GM23338 (cell line): ENCODE results near the gene PCCB. TPM values are rescaled to one million over a fixed set of nuclear protein-coding genes. Genes with fewer than 3 reads are reported as not detected.

ENCODE experiments used
- ETS1 ChIP-seq: IDR thresholded peaks from 2 replicates; pipeline ENCODE4 v1.6.1; 2016; ENCODE audit warnings: antibody characterized with exemption
- NANOG ChIP-seq: IDR thresholded peaks from 2 replicates; pipeline ENCODE4 v1.6.1; 2016; ENCODE audit warnings: antibody characterized with exemption, borderline replicate concordance
- STAT1 ChIP-seq: IDR thresholded peaks from one replicate; pipeline ENCODE4 v1.6.1; 2016; ENCODE audit warnings: antibody characterized with exemption; ENCODE audit not compliant: unreplicated experiment
- ZNF331 ChIP-seq: fragments of 250-450 bp; sonication (Bioruptor Pico); IDR thresholded peaks from 2 replicates; pipeline ENCODE4 v1.5.0; 2020; ENCODE audit warnings: low read depth, mild to moderate bottlenecking, moderate library complexity
- polyA plus RNA-seq: library from polyadenylated mRNA; unstranded; fragments of >200 nt; fragmentation: Nextera tagmentation; extraction: Ambion mirVana; gene quantifications from 2 replicates; pipeline ENCODE4 v1.2.1, GENCODE V29; 2016
- total RNA-seq: library from RNA; depleted of rRNA; stranded (reverse); fragments of >200 nt; shearing (Covaris generic); gene quantifications from 2 replicates; pipeline ENCODE4 v1.2.3, GENCODE V29; 2014
- TF ChIP-seq, protein P1 (sequence below): fragments of 250-450 bp; sonication (Bioruptor Pico); IDR thresholded peaks from 2 replicates; pipeline ENCODE4 v1.5.0; 2020; ENCODE audit warnings: mild to moderate bottlenecking, moderate library complexity
- TF ChIP-seq, protein P2 (sequence below): IDR thresholded peaks from one replicate; pipeline ENCODE4 v1.6.1; 2018; ENCODE audit warnings: antibody characterized with exemption; ENCODE audit not compliant: unreplicated experiment

PCCB gene
- total and polyA plus RNA-seq, 2 experiments from 2014 or later, result 42.7 to 76.8 TPM

- TF ChIP-seq, protein P1, sequence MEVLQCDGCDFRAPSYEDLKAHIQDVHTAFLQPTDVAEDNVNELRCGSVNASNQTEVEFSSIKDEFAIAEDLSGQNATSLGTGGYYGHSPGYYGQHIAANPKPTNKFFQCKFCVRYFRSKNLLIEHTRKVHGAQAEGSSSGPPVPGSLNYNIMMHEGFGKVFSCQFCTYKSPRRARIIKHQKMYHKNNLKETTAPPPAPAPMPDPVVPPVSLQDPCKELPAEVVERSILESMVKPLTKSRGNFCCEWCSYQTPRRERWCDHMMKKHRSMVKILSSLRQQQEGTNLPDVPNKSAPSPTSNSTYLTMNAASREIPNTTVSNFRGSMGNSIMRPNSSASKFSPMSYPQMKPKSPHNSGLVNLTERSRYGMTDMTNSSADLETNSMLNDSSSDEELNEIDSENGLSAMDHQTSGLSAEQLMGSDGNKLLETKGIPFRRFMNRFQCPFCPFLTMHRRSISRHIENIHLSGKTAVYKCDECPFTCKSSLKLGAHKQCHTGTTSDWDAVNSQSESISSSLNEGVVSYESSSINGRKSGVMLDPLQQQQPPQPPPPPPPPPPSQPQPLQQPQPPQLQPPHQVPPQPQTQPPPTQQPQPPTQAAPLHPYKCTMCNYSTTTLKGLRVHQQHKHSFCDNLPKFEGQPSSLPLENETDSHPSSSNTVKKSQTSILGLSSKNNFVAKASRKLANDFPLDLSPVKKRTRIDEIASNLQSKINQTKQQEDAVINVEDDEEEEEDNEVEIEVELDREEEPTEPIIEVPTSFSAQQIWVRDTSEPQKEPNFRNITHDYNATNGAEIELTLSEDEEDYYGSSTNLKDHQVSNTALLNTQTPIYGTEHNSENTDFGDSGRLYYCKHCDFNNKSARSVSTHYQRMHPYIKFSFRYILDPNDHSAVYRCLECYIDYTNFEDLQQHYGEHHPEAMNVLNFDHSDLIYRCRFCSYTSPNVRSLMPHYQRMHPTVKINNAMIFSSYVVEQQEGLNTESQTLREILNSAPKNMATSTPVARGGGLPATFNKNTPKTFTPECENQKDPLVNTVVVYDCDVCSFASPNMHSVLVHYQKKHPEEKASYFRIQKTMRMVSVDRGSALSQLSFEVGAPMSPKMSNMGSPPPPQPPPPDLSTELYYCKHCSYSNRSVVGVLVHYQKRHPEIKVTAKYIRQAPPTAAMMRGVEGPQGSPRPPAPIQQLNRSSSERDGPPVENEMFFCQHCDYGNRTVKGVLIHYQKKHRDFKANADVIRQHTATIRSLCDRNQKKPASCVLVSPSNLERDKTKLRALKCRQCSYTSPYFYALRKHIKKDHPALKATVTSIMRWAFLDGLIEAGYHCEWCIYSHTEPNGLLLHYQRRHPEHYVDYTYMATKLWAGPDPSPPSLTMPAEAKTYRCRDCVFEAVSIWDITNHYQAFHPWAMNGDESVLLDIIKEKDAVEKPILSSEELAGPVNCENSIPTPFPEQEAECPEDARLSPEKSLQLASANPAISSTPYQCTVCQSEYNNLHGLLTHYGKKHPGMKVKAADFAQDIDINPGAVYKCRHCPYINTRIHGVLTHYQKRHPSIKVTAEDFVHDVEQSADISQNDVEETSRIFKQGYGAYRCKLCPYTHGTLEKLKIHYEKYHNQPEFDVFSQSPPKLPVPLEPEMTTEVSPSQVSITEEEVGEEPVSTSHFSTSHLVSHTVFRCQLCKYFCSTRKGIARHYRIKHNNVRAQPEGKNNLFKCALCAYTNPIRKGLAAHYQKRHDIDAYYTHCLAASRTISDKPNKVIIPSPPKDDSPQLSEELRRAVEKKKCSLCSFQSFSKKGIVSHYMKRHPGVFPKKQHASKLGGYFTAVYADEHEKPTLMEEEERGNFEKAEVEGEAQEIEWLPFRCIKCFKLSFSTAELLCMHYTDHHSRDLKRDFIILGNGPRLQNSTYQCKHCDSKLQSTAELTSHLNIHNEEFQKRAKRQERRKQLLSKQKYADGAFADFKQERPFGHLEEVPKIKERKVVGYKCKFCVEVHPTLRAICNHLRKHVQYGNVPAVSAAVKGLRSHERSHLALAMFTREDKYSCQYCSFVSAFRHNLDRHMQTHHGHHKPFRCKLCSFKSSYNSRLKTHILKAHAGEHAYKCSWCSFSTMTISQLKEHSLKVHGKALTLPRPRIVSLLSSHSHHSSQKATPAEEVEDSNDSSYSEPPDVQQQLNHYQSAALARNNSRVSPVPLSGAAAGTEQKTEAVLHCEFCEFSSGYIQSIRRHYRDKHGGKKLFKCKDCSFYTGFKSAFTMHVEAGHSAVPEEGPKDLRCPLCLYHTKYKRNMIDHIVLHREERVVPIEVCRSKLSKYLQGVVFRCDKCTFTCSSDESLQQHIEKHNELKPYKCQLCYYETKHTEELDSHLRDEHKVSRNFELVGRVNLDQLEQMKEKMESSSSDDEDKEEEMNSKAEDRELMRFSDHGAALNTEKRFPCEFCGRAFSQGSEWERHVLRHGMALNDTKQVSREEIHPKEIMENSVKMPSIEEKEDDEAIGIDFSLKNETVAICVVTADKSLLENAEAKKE, result no peak
- no peak for TF ChIP-seq ZNF331
- TF ChIP-seq, protein P2, sequence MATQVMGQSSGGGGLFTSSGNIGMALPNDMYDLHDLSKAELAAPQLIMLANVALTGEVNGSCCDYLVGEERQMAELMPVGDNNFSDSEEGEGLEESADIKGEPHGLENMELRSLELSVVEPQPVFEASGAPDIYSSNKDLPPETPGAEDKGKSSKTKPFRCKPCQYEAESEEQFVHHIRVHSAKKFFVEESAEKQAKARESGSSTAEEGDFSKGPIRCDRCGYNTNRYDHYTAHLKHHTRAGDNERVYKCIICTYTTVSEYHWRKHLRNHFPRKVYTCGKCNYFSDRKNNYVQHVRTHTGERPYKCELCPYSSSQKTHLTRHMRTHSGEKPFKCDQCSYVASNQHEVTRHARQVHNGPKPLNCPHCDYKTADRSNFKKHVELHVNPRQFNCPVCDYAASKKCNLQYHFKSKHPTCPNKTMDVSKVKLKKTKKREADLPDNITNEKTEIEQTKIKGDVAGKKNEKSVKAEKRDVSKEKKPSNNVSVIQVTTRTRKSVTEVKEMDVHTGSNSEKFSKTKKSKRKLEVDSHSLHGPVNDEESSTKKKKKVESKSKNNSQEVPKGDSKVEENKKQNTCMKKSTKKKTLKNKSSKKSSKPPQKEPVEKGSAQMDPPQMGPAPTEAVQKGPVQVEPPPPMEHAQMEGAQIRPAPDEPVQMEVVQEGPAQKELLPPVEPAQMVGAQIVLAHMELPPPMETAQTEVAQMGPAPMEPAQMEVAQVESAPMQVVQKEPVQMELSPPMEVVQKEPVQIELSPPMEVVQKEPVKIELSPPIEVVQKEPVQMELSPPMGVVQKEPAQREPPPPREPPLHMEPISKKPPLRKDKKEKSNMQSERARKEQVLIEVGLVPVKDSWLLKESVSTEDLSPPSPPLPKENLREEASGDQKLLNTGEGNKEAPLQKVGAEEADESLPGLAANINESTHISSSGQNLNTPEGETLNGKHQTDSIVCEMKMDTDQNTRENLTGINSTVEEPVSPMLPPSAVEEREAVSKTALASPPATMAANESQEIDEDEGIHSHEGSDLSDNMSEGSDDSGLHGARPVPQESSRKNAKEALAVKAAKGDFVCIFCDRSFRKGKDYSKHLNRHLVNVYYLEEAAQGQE, result no peak
- no peak for TF ChIP-seq NANOG
- no peak for TF ChIP-seq STAT1
- no peak for TF ChIP-seq ETS1
These were observed 47.7 kb downstream of the PCCB start (continued) for GRCh38 chr3:136297826-136298225.
